Testis (tissue), 3 donors: Measurements from ENCODE around the gene SARS1. TPM values are rescaled to one million over a fixed set of nuclear protein-coding genes. Genes with fewer than 3 reads are reported as not detected.

Experiments used
- DNase-seq: peaks from one replicate; pipeline ENCODE4 v3.0.0-alpha.2; 2019
- H3K27ac ChIP-seq, 2 donors: fragments of 200-600 bp; sonication (generic); one replicate each; pipeline ENCODE4 v1.5.1; 2019
- H3K27me3 ChIP-seq: fragments of 200-600 bp; sonication (generic); one replicate; pipeline ENCODE4 v1.5.1; 2019
- H3K36me3 ChIP-seq: fragments of 200-600 bp; sonication (generic); one replicate; pipeline ENCODE4 v1.5.1; 2017; ENCODE audit warnings: low read depth; ENCODE audit errors: missing control alignments
- H3K4me1 ChIP-seq: fragments of 200-600 bp; sonication (generic); one replicate; pipeline ENCODE4 v1.5.1; 2019
- H3K4me3 ChIP-seq, 2 donors: fragments of 200-600 bp; sonication (generic); one replicate each; pipeline ENCODE4 v1.5.1; 2017 to 2019
- H3K9me3 ChIP-seq: fragments of 200-600 bp; sonication (generic); one replicate; pipeline ENCODE4 v1.5.1; 2017
- POLR2A ChIP-seq: fragments of 450-650 bp; IDR thresholded peaks from one replicate; pipeline ENCODE4 v1.6.1; 2017; ENCODE audit warnings: antibody characterized with exemption, mild to moderate bottlenecking, moderate library complexity
- WGBS, 2 donors: methylation state at CpG; one replicate each; pipeline ENCODE4 v1.1.5; 2018; 5-methylcytosine and 5-hydroxymethylcytosine counted together
- intact Hi-C: fragments of 100-400 bp; cut with DNase I; formaldehyde crosslinking; loops from one replicate; pipeline ENCODE4 v1.15.1; 2023; ENCODE audit warnings: low total_unique reads
- polyA plus RNA-seq: library from polyadenylated mRNA; stranded (reverse); fragments of 350-450 nt; fragmentation: Illumina TruSeq; extraction: RNeasy Lipid Tissue Mini Kit (QIAGEN cat#74804); gene quantifications from one replicate; pipeline ENCODE4 v1.2.3, GENCODE V29; 2014; ENCODE audit warnings: low read depth, low replicate concordance; ENCODE audit not compliant: insufficient read depth
- total RNA-seq, 2 donors: library from RNA; depleted of rRNA; stranded (reverse); fragments of >200 nt; gene quantifications; one replicate each; pipeline ENCODE4 v1.2.3, GENCODE V29; 2016
- TF ChIP-seq, protein P1 (sequence below), 3 experiments: fragments of 450-650 bp in 2 of 3; fragments of 200-600 bp in 1 of 3; sonication (generic) in 1 of 3; IDR thresholded peaks; one replicate each; pipeline ENCODE4 v1.5.1; 2016 to 2019; ENCODE audit warnings: antibody characterized with exemption in 3 of 3, mild to moderate bottlenecking in 2 of 3, moderate library complexity in 1 of 3

SARS1 gene
- total and polyA plus RNA-seq, 3 donors from 2014 or later, result 112 to 149 (median 132) TPM

DNA sequence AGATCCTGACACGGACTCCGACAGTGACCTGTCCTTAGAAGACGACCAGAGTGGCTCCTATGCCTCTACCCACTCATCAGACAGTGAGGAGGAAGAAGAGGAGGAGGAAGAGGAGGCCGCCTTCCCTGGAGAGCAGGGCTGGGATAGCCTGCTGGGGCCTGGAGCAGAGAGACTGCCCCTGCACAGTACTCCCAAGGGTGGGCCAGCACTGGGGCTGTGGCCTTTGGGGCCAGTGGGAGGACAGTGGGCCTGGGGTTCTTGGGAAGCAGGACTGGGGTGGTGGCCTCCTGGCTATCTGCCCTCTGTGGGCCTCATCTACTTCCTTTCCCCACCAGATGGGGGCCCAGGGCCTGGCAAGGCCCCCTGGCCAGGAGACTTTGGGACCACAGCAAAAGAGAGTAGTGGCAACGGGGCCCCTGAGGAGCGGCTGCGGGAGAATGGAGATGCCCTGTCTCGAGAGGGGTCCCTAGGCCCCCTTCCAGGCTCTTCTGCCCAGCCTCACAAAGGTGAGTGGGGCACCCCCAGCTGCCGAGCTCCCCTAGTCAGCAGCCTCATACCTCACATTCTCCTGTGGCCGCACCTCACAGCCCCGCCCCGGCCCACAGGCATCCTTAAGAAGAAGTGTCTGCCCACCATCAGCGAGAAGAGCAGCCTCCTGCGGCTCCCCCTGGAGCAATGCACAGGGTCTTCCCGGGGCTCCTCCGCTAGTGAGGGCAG lies 59.3 kb downstream of the SARS1 start:
- Histone ChIP-seq H3K27ac (peak overlapping the region; percentile 87 to 95), H3K4me3 (no peak overlapping the region), H3K36me3 (no peaks in the 10 kb centered on the region), H3K4me1 (peaks cover 45% of the 10 kb centered on the region), H3K27me3 (no peaks in the 10 kb centered on the region), H3K9me3 (no peaks in the 10 kb centered on the region)
- 67 to 71% methylated on average over 4 to 16 of the region's 16 CpGs for WGBS, 2 donors
- no peak for DNase-seq
- TF ChIP-seq, protein P1, sequence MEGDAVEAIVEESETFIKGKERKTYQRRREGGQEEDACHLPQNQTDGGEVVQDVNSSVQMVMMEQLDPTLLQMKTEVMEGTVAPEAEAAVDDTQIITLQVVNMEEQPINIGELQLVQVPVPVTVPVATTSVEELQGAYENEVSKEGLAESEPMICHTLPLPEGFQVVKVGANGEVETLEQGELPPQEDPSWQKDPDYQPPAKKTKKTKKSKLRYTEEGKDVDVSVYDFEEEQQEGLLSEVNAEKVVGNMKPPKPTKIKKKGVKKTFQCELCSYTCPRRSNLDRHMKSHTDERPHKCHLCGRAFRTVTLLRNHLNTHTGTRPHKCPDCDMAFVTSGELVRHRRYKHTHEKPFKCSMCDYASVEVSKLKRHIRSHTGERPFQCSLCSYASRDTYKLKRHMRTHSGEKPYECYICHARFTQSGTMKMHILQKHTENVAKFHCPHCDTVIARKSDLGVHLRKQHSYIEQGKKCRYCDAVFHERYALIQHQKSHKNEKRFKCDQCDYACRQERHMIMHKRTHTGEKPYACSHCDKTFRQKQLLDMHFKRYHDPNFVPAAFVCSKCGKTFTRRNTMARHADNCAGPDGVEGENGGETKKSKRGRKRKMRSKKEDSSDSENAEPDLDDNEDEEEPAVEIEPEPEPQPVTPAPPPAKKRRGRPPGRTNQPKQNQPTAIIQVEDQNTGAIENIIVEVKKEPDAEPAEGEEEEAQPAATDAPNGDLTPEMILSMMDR (IDR thresholded peaks at IDR 0.05), result no peak
- TF ChIP-seq POLR2A, result no peak
- intact Hi-C loops, result no loop called here

DNA sequence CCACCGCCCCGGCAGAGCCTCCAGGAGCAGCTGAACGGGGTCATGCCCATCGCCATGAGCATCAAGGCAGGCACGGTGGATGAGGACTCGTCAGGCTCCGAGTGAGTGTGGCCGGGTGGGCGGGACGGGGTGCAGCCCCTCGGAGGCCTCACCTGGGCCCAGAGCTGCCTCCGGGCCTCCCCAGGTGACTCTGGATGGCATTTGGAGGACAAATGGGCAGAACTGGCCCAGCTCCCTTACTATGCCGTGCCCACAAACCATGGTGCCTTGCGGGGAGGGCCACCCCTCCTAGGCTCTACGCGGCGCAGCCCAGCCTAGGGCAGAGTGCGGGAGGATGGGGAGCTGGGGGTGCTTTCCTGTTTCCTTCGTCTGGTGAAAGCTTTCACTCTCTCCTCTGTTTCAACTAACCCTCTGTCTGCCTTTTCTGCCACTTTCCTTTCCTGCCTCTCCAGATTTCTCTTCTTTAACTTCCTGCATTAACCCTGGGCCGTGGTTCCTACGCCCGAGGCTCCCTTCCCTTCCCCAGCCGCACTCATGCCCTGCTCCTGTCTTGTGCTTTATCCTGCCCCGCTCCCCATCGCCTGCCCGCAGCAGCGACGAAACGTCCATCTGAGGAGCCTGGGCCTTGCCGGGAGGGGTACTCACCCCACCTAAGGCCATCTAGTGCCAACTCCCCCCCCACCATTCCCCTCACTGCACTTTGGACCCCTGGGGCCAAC lies 60.0 kb downstream of the SARS1 start:
- intact Hi-C loops, result no loop called here
- Histone ChIP-seq H3K27ac (peak overlapping the region; percentile 87 to 95), H3K4me3 (no peak overlapping the region), H3K4me1 (peaks cover 51% of the 10 kb centered on the region), H3K27me3 (no peaks in the 10 kb centered on the region), H3K9me3 (no peaks in the 10 kb centered on the region), H3K36me3 (no peaks in the 10 kb centered on the region)
- WGBS, 2 donors, result 74 to 79% methylated on average over 21 to 30 of the region's 30 CpGs
- TF ChIP-seq, protein P1 (IDR thresholded peaks at IDR 0.05), result no peak
- no peak for TF ChIP-seq POLR2A
- no peak for DNase-seq

DNA sequence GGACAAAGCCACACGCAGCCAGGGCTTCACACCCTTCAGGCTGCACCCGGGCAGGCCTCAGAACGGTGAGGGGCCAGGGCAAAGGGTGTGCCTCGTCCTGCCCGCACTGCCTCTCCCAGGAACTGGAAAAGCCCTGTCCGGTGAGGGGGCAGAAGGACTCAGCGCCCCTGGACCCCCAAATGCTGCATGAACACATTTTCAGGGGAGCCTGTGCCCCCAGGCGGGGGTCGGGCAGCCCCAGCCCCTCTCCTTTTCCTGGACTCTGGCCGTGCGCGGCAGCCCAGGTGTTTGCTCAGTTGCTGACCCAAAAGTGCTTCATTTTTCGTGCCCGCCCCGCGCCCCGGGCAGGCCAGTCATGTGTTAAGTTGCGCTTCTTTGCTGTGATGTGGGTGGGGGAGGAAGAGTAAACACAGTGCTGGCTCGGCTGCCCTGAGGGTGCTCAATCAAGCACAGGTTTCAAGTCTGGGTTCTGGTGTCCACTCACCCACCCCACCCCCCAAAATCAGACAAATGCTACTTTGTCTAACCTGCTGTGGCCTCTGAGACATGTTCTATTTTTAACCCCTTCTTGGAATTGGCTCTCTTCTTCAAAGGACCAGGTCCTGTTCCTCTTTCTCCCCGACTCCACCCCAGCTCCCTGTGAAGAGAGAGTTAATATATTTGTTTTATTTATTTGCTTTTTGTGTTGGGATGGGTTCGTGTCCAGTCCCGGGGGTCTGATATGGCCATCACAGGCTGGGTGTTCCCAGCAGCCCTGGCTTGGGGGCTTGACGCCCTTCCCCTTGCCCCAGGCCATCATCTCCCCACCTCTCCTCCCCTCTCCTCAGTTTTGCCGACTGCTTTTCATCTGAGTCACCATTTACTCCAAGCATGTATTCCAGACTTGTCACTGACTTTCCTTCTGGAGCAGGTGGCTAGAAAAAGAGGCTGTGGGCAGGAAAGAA lies 61.1 kb downstream of the SARS1 start:
- no peaks in the 10 kb centered on the region for H3K36me3 ChIP-seq
- H3K27ac ChIP-seq, result peak overlapping the region; percentile 87 to 95
- H3K4me3 ChIP-seq, result no peak overlapping the region
- 40 to 68% methylated on average over 24 of the region's 24 CpGs for WGBS, 2 donors
- H3K9me3 ChIP-seq, result no peaks in the 10 kb centered on the region
- peak; percentile 92 for DNase-seq
- H3K27me3 ChIP-seq, result no peaks in the 10 kb centered on the region
- TF ChIP-seq POLR2A, result no peak
- TF ChIP-seq, protein P1 (IDR thresholded peaks at IDR 0.05), result no peak
- H3K4me1 ChIP-seq, result peaks cover 61% of the 10 kb centered on the region
- intact Hi-C loops, result no loop called here

DNA sequence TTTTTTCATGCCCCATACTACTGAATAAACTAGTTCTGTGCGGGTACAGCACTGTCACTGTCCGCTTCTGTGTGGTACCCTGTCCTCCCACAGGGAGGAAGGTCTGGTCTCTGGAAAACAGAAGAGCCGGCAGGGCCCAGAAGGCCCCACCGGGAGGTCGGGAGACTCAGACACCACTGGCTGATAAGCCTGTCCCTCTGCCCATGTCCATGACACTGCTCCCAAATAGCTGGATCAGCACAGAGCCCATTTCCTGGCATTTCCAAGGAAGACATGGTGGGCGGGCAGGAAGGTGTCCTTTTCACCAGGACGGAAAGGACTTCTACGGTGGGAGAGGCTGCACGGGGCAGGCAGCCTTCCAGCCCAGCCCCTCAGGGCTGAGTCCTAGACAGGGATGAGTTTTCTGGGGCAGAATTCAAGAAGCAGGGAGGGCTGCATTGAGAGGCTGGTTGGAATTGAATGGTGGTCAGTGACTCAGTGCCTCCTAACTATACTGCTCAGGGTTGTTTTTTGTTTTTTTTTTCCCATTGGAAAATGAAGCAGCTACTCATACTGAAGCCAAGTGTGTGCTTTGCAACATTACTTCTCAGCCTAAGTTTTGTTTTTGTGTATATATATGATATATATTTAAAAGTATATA lies 62.1 kb downstream of the SARS1 start:
- 47 to 49% methylated on average over 9 of the region's 9 CpGs for WGBS, 2 donors
- TF ChIP-seq, protein P1 (IDR thresholded peaks at IDR 0.05), result no peak
- no peak for TF ChIP-seq POLR2A
- no peak overlapping the region for H3K4me3 ChIP-seq
- DNase-seq, result no peak
- H3K27ac ChIP-seq, result peak overlapping the region; percentile 87 to 95
- H3K27me3 ChIP-seq, result no peaks in the 10 kb centered on the region
- intact Hi-C loops, result no loop called here
- no peaks in the 10 kb centered on the region for H3K9me3 ChIP-seq
- no peaks in the 10 kb centered on the region for H3K36me3 ChIP-seq
- H3K4me1 ChIP-seq, result peaks cover 72% of the 10 kb centered on the region
